ENCODE data around the gene ARSB. TPM values are rescaled to one million over a fixed set of nuclear protein-coding genes. Genes with fewer than 3 reads are reported as not detected.

Gene ARSB
- total RNA-seq, 1 donor from 2014 or later, result 16.7 TPM

DNA sequence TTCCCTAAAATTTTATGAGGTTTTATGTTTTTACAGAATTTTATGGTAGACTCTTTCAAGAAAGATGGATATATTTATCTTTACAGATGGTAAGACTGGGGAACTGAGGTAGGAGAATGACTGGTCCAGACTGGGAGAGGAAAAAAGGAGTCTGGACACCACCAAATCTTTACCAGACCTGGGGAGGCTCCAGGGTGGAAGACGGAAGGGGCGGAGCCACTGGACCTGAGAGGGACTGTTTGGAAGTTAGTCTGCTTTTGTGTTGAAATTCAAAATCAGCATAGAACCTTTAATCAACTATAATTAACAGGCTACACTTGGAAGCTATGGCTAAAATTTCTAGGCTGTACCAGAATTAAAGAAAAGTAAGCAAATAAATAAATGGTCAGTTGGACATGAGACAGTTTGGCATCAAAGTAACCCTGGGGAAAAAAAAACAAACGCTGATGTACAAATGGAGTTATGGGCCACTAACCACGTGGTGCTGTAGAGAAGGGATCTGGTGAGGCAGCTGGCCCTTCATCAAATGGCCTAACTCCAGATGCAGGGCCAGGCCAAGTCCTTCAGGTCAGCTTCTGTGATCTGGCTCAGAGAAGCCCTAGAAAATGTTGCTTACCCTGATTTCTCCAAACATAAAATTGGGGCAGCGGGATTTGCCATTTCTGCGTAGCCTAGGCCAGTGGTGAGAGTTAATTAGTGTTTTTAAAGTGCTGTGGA is 155.1 kb downstream of the ARSB start:
- TF ChIP-seq CTCF (conservative IDR thresholded peaks at IDR 0.05; ENCODE audit: low read depth, low read length), result no peak
- no peak for DNase-seq (ENCODE audit: low read depth)
- no peak overlapping the region for H3K4me3 ChIP-seq (ENCODE audit: low read depth, low read length)

DNA sequence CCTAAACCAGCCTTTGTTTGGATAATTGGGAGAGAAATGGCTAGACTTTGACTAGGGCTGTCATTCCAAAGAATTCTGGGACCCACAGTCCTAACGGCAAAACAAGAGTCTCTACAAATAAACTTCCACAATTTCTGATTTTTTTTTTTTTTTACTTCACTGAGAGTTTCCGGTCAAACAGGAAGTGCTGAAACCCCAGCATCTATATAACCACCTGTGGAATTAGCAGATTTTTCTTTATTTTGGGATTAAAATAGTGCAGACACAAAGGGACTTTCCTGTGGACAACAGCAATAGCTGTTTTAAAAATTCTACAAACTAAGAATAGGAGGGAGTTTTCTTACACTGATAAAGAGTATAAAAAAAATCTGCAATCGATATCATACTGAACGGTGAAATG is 157.4 kb downstream of the ARSB start:
- no peak for TF ChIP-seq CTCF (conservative IDR thresholded peaks at IDR 0.05; ENCODE audit: low read depth, low read length)
- H3K4me3 ChIP-seq (ENCODE audit: low read depth, low read length), result no peak overlapping the region
- no peak for DNase-seq (ENCODE audit: low read depth)

- H3K4me3 ChIP-seq (ENCODE audit: low read depth, low read length), result no peak overlapping the region
- DNase-seq (ENCODE audit: low read depth), result no peak
- TF ChIP-seq CTCF (conservative IDR thresholded peaks at IDR 0.05; ENCODE audit: low read depth, low read length), result no peak
Observed at GRCh38 chr5:78824831-78825281, 160.3 kb downstream of the ARSB start.

- H3K4me3 ChIP-seq (ENCODE audit: low read depth, low read length), result no peak overlapping the region
- TF ChIP-seq CTCF (conservative IDR thresholded peaks at IDR 0.05; ENCODE audit: low read depth, low read length), result no peak
Observed at GRCh38 chr5:78823196-78823595, 161.9 kb downstream of the ARSB start.

DNA sequence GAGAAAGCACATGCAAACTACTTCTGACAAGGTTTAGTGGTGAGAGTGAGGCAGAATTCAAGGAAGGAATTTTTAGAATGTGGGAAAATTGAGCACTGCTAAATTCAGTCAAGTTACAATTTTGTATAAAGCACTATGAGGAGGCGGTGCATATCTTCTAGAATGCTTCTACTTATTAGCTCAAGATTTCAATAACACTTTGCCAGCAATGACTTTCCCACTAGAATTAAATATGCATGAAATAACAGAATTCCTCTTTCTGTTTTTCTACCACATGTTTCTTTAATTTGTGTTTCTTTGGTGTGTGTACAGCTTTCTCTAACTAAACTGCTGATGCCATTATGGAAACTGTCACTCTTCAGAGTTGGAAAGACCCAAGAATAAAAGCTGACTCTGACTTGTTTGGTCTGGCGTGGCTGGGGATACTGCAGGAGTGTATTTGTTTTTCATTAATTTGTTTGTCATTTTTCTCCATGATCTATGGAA is 163.5 kb downstream of the ARSB start:
- DNase-seq (ENCODE audit: low read depth), result no peak
- H3K4me3 ChIP-seq (ENCODE audit: low read depth, low read length), result no peak overlapping the region
- no peak for TF ChIP-seq CTCF (conservative IDR thresholded peaks at IDR 0.05; ENCODE audit: low read depth, low read length)

More at GRCh38 chr5:78823196-78823595, 161.9 kb downstream of the ARSB start:
- DNase-seq (ENCODE audit: low read depth), result no peak

GRCh38 chr5:78819707-78820106 is 165.4 kb downstream of the ARSB start:
- no peak for TF ChIP-seq CTCF (conservative IDR thresholded peaks at IDR 0.05; ENCODE audit: low read depth, low read length)
- no peak overlapping the region for H3K4me3 ChIP-seq (ENCODE audit: low read depth, low read length)
- no peak for DNase-seq (ENCODE audit: low read depth)

DNA sequence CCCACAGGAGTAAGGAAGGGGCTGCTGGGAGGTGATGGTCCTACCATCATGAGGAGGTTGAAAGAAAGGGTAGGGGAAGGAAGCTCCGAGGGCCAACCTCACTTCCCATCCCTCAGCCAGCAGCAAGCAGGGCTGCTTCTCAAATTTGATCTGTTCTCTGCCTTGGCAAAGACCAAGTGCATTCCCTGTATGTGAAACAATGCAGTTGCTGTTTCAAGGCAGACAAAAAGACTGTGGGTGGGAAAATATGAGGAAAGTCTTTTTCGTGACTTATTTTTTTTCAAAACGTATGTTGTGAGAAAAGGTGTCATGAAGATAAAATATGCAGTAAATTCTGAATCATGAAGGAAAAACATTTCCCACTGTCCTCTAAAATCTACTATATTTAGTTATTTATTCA is 165.9 kb downstream of the ARSB start:
- no peak overlapping the region for H3K4me3 ChIP-seq (ENCODE audit: low read depth, low read length)
- TF ChIP-seq CTCF (conservative IDR thresholded peaks at IDR 0.05; ENCODE audit: low read depth, low read length), result no peak
- DNase-seq (ENCODE audit: low read depth), result no peak

Data from epithelial cell of proximal tubule (primary cell).